HuH-7.5 (cell line): ENCODE data around the gene AMBRA1.
A peak's percentile ranks its signal among the peaks of the same experiment; 100 is the strongest.

Experiments used
- DNase-seq: peaks from one replicate; pipeline ENCODE4 v3.0.0; 2011; ENCODE audit warnings: low spot score

AMBRA1 gene

GRCh38 chr11:46593550-46594373 lies at the start of gene AMBRA1:
TSS of gene AMBRA1 (minus strand) at chr11:46594023. CDS start at chr11:46548380, 45,643 bp downstream.
- DNase-seq, result peak; percentile 52

GRCh38 chr11:46643531-46643930 lies 49.7 kb upstream of the AMBRA1 start:
- DNase-seq, result no peak

GRCh38 chr11:46642627-46643335 lies 49.0 kb upstream of the AMBRA1 start:
- DNase-seq, result no peak

GRCh38 chr11:46641639-46642038 lies 47.8 kb upstream of the AMBRA1 start:
- DNase-seq, result no peak

- DNase-seq, result no peak
Observed at GRCh38 chr11:46640036-46640788, 46.4 kb upstream of the AMBRA1 start.

- no peak for DNase-seq
Observed at GRCh38 chr11:46639197-46639839, 45.5 kb upstream of the AMBRA1 start.

- no peak for DNase-seq
Observed at GRCh38 chr11:46637546-46637945, 43.7 kb upstream of the AMBRA1 start.

GRCh38 chr11:46635557-46636139 lies 41.8 kb upstream of the AMBRA1 start:
- DNase-seq, result no peak

GRCh38 chr11:46633291-46634217 lies 39.7 kb upstream of the AMBRA1 start:
- DNase-seq, result no peak

GRCh38 chr11:46632502-46632901 lies 38.7 kb upstream of the AMBRA1 start:
- no peak for DNase-seq

GRCh38 chr11:46631676-46632075 lies 37.9 kb upstream of the AMBRA1 start:
- no peak for DNase-seq

- DNase-seq, result no peak
Observed at GRCh38 chr11:46630237-46630636, 36.4 kb upstream of the AMBRA1 start.

- no peak for DNase-seq
Observed at GRCh38 chr11:46628961-46629360, 35.1 kb upstream of the AMBRA1 start.

GRCh38 chr11:46625406-46625805 lies 31.6 kb upstream of the AMBRA1 start:
- no peak for DNase-seq

- DNase-seq, result no peak
Observed at GRCh38 chr11:46618837-46619236, 25.0 kb upstream of the AMBRA1 start.

- DNase-seq, result no peak
Observed at GRCh38 chr11:46617972-46618314, 24.1 kb upstream of the AMBRA1 start.

GRCh38 chr11:46617134-46617971 lies 23.5 kb upstream of the AMBRA1 start, which contains the start of the genes ATG13 and HARBI1:
TSS of gene ATG13 (plus strand) at chr11:46617553. CDS start at chr11:46644292, 26,739 bp downstream.
TSS of gene HARBI1 (minus strand) at chr11:46617227. CDS start at chr11:46616237, 990 bp downstream.
- DNase-seq, result peak; percentile 80

GRCh38 chr11:46616551-46617133 lies 22.8 kb upstream of the AMBRA1 start:
- DNase-seq, result no peak

- DNase-seq, result no peak
Observed at GRCh38 chr11:46615756-46616155, 21.9 kb upstream of the AMBRA1 start.
